Stimulated activated CD8-positive, alpha-beta memory T cell treated with anti-CD3 and anti-CD28 coated beads, Interleukin-15, amount 100 ng/mL, for 4 hours (primary cell): ENCODE results near the gene FMNL2.
"Not testable (repeated sequence)": the region's sequence is repeated elsewhere in the genome, so short reads cannot be mapped to it uniquely, and the experiment has no call there.

ENCODE experiments used
- DNase-seq, 2 donors: peaks; one replicate each; pipeline ENCODE4 v3.0.0-alpha.2; 2020; ENCODE audit warnings: low read depth in 2 of 2

Gene FMNL2

DNA sequence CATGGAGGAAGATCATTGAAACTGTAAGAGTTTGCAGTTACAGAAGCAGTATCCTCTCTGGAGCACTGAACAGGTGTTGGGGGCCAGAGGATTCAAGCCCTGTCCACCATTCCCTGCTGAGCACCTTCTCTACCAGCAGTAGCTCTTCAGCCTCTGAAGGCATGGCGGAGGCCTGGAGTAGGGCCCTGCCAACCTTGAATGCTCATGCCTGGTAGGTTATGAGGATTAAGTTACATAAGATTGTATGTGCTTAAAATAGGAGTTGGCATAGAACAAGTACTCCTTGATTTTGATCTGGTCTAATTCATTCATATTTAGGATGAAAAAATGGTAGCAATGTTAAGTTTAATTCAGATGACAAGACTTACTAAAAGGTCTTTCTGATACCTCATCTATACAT lies 40.2 kb downstream of the FMNL2 start:
- DNase-seq, result no peak

DNA sequence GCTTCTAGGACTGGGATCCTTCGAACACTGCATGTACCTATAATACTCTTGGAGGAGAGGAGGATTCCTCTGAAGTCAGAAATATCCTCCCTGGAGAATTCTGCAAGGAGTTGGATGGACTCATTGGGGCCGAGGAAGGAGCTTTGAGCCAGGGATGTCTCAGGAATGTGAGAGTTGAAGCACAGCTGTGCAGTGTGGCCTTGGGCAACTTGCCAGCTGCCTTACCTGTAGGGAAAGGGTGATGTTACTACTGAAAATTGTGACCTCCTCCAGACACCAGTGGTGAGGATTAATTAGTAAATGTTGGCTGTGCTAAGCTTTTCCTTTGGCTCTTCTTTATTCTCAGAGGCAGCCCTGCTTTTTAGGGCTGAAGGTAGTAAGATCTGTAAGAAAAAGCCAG lies 41.4 kb downstream of the FMNL2 start:
- no peak for DNase-seq

DNA sequence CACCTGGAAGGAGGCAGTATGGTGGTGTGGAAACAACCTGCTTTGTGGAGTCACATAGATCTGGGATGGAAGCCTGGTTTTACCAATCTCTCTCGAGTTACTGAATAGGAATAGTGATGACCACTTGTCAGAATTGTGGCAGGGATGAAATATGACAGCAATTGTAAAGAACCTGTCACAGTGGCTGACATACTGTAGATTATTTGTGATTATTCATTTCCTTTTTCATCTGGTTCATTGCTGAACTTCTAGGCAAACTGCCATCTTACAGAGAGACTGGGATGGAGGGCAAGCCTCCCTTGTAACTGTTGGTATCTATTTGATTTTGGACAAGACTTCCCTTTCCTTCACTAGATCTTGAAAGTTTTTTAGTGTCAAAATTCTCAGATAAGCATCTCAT lies 42.0 kb downstream of the FMNL2 start:
- DNase-seq, result no peak

- DNase-seq, result no peak
These were observed 44.1 kb downstream of the FMNL2 start for GRCh38 chr2:152379089-152379488.

- DNase-seq, result no peak
These were observed 45.5 kb downstream of the FMNL2 start for GRCh38 chr2:152380261-152381055.

DNA sequence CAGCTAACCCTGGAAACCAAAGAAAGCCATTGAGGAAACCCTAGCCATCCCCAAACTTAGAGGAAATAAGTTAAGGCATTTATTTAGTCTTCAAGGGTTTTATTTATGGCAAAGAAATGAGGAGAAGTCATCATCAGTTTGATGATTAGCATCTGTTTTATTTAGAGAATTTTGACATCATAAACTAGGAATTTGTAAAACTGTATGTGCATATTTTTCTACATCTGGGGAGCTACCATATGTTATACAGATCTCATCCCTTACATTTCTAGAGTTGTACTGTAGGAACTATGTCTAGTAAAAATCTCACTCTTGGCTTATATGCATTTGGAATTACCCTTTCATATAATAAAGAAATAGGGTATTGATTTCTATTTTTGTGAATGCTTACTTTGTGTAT lies 48.7 kb downstream of the FMNL2 start:
- DNase-seq, result no peak

GRCh38 chr2:152384992-152385391 lies 50.0 kb downstream of the FMNL2 start:
- DNase-seq, result no peak

- DNase-seq, result no peak
These were observed 50.7 kb downstream of the FMNL2 start for GRCh38 chr2:152385650-152386049.

DNA sequence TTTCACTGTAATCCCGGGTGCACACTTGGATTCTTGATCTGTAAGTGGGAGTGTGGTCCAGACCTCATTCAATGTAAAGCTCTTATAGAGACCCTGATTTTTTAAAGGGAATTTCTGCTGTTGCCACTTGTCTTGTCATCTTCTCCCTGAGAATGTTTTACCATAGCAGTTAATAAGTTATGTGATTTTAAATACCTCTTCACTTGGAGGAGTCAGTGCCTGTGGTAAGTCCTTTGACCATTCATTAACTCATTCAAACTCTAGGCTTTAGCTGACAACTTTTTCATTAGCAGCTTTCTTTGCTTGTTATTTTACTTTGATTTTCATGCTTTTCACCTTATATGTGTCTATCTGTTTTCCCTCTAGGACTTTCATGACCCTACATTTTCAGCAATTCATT lies 51.3 kb downstream of the FMNL2 start:
- DNase-seq, result no peak

DNA sequence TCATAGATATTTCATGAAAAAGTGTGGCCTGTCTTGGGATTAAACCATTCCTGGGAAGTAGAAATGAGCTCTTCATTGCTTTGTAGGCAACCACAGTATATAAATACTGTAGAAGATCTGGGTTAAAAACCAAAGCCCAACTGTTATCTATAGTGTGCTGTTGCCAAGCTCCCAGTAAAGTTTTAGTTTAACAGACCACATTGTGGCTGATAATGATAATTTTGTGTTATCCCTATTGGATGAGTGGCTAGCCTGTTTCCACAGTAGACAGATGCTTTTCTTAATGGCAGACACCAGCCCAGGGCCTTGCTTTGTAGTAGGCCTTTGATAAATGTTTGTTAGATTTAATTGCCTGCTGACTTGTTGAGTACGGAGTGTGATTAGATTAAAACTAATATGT lies 52.1 kb downstream of the FMNL2 start:
- DNase-seq, result no peak

DNA sequence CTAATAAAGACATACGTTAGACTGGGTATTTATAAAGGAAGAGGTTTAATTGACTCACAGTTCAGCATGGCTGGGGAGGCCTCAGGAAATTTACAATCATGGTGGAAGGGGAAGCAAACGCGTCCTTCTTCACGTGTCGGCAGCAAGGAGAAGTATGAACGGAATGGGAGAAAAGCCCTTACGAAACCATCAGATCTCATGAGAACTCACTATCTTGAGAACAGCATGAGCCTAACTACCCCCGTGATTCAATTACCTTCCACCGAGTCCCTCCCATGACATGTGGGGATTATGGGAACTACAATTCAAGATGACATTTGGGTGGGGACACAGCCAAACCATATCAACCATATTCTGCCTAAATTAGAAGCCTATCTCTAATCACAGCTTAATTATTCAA lies 53.3 kb downstream of the FMNL2 start:
- DNase-seq, result not testable (repeated sequence)

DNA sequence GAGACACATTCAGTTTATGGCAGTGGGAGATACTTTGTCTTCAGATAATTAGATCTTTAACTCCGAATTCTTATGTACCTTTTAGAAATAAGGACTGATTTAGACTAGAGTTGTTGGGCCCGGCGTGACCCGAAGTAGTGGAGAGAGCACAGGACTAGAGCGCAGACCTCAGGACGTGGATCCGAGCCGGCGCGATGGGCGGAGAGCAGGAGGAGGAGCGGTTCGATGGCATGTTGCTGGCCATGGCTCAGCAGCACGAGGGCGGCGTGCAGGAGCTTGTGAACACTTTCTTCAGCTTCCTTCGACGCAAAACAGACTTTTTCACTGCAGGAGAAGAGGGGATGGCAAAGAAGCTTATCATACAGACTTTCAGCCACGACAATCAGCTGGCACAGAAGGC lies 54.5 kb downstream of the FMNL2 start:
- DNase-seq, result no peak

DNA sequence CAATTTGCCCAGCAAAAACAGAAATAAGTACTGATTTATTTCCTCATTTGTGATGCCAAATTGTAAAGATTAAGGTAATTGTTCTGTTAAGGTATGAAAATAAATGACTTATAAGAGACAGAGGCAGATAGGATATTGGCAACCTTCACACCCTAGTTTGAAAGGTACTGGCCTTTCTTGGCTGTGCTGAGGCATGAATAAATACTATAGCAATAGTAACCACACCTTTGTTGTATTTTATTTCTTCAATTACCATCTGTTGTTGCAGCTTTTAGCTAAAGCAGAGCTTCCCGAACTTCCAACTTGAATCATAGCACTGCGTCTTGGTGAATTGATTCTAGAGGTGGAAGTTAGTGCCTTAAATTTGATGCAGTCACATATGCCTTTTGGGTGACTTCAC lies 55.9 kb downstream of the FMNL2 start:
- DNase-seq, result no peak

- DNase-seq, result no peak
These were observed 56.3 kb downstream of the FMNL2 start for GRCh38 chr2:152391318-152391717.

GRCh38 chr2:152393377-152393776 lies 58.4 kb downstream of the FMNL2 start:
- no peak for DNase-seq

- DNase-seq, result no peak
These were observed 59.4 kb downstream of the FMNL2 start for GRCh38 chr2:152394326-152394725.

DNA sequence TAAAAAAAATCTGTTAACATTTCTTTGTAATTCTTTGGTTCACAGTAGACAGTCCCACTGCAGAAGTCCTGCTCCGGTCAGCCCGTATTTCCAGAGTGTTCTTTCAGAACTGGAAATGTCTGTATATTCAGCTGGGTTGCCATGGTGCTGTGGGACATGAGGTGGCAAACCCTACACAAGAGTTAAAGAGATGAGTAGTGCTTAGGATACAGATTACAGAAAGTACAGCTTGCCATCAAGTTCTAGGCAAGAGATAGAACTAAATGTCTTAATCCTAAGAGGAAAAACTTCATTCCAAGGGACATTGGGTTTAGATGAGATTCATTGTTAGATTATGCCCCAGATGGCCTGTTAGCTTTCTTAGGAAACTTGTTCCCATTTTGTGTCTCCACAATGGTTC lies 60.1 kb downstream of the FMNL2 start:
- DNase-seq, result no peak

- DNase-seq, result no peak
These were observed 60.6 kb downstream of the FMNL2 start for GRCh38 chr2:152395572-152395971.

GRCh38 chr2:152396051-152396511 lies 61.1 kb downstream of the FMNL2 start:
- DNase-seq, result no peak

DNA sequence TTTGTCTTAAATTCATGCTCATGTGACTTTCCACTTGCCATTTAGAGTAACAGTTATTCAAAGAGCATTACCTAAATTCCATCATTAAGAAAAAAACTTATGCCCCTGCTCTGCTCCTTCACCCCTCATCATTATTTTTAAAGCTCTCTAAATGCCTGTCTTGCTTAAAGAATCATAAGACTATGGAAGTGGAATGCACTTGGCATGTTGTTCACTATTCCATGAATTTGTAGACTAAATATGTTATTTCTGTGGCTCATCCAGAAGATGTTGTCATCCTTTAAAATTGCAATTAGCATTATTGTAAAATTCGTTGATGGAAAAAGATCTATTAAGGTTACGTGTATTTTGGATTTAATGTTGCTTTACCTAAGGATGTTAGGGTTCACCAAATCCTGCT lies 61.8 kb downstream of the FMNL2 start:
- DNase-seq, result no peak

- no peak for DNase-seq
These were observed 64.0 kb downstream of the FMNL2 start for GRCh38 chr2:152399003-152399402.

- DNase-seq, result no peak
These were observed 65.7 kb downstream of the FMNL2 start for GRCh38 chr2:152400607-152401214.
